HG03558 (cell line): ENCODE measurements around the gene ENDOU.

Source experiments
- ATAC-seq: cut with Tn5 transposase; IDR thresholded peaks from one replicate; pipeline ENCODE4 v1.9.1; 2021; ENCODE audit warnings: moderate number of reproducible peaks; ENCODE audit not compliant: unreplicated experiment; ENCODE audit errors: extremely low read depth

The ENDOU gene

DNA sequence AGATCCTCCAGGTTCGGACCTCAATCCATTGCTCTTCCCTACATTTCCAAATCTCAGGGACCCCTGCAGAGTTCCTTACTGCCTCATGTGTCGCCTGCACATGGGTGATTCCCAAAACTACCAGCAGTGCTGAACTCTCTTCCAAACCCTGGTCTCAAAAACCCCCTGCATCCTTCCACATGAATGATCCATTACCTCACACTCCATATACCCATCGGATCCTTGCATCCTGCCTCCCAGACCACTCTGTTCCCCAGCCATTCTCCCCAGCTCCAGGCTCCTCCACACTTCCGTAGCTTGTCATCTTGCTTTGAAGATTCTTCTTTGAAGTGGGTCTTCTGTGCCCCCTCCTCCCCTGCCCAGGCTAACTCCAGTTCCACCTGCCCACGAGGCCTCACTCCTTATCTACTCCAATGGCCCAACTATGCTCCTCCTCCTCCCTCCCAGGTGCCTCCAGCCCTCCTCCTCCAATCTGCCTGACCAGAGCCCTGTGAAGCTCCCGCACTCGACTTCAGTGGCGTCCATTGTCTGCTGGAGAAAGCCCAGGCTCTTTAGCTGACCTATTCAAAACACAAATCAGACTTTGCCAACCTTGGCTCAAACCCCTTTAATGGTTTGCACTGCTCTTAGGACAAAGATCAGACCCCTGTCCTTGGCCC lies 19.6 kb upstream of the ENDOU start:
- no peak for ATAC-seq

- ATAC-seq, result no peak
These were observed 18.8 kb upstream of the ENDOU start for GRCh38 chr12:47744005-47744651.

DNA sequence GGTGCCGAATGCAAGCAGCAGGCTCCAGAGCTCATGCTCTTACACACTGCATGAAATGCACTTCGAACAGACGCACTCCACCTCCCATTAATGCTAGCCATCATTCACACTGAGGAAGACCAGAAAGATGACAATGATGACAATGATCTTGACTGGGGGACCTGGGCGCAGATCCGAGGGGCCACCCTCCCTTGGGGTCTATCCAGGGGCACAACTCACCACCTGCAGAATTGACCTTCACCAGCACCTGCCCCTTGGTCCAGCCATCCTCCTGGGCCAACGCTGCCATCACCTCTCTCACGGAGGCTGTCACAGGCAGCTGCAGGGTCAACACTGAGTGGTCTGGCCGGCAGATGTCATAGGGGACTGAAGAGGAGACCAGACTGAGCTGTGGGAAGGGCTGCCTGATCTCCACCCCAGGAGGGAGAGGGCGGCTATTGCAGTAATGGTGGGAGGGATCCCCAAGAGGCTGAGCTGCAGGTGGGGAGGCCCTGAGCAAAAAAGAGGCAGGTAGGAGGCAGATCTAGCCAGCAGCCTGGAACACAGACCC lies 18.1 kb upstream of the ENDOU start:
- no peak for ATAC-seq

DNA sequence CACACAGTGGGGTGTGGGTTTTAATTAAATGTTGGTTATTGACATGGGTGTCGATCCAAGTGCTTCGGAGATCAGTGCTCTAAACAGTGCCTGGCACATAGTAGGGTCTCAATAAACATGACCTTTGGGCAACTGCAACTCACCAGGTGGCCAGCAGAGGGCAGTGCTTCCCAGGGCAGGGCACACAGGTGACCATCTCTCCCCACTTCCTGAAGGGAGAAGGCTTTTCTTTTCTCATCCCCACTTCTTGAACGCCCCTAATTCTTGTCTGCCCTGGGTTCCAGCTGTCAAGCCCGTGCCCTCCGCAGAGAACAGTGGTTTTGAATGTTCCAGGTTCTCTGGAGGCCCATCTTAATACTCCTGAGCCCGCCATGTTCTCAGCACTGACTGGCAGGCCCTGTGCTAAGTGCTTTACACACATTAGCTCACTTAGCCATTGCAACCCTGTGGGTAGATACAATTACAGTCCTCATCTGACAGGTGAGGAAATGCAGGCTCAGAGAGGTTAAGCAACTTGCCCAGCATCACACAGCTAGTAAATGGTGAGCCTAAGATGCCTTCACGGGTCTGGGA lies 17.0 kb upstream of the ENDOU start:
- ATAC-seq, result no peak

DNA sequence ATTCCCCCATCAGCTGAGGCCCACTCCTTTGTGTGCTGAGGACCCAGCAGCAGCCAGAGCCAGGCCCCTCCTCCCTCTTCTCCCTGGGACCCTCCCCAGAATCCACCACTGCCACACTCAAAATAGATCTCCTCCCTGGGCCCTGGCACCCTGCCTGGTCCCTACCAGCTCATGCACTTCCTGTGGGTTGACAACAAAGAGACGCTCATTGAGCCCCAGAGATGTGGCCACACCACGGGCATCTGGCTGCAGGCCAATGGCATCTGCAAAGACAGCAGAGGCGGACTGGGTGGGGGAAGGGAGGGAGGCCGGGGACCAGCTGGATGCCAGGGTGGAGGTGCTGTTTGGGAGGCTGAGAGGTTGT lies 16.0 kb upstream of the ENDOU start:
- ATAC-seq, result no peak

- no peak for ATAC-seq
These were observed 15.5 kb upstream of the ENDOU start for GRCh38 chr12:47740606-47741339.

GRCh38 chr12:47739979-47740378 lies 14.7 kb upstream of the ENDOU start:
- ATAC-seq, result peak; percentile 50

DNA sequence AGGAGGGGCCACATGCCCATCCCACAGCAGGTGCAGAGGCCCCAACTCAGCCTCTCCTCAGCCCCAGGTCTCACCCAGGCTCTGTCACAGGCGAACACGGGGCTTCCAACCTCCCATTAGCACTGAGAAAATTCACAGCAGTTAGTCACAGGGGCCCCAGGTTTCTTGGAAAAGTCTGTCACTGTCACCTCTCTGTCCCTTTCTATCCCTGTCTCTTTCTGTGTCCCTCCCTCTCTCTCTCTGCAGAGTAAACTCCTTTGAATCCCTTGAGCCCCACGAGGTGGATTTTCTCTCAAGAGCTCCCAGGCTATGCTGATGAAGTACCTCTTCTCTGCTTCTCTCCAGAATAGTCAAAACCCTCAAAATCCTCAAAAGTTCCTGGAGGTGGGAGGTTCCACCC lies 14.0 kb upstream of the ENDOU start:
- ATAC-seq, result no peak

GRCh38 chr12:47737936-47738594 lies 12.8 kb upstream of the ENDOU start:
- ATAC-seq, result no peak

DNA sequence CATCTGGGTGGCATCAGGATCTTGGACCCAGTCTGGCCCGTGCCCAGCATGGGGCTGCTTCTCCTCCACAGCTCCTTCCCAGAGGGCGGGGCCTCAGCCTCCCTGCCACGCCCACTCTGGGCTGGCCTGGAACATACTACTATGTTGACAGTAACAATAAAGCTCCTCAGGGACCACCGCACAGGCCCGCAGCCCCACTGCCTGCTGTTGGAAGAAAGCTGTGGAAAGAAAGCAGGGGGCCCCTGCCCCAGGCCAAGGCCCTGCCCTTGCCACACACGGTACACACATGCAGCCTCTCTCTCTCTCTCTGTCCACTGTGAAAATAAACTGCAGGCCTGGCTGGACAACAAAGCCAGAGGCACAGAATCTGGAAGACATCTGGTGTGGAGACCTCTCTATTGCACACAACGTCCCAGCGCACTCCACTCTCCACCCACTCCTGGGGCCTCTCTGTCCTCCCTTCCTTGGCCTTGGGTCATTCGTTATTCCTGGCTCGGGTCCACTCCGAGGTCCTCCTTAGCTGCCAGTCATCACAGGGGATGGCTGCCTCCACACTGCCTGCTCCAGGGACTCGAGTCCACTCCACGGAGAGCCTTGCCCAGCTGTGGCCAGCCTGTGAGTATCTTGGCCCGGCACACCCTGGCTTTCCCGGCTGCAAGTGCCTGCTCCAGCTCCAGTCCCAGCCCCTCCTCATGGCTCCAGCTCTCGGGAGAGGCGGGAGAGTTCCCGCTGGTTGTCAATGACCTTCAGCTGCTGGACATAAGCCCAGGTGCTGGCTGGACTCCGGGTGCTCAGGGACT lies 11.8 kb upstream of the ENDOU start:
- ATAC-seq, result no peak

GRCh38 chr12:47736216-47736615 lies 10.9 kb upstream of the ENDOU start:
- ATAC-seq, result no peak

DNA sequence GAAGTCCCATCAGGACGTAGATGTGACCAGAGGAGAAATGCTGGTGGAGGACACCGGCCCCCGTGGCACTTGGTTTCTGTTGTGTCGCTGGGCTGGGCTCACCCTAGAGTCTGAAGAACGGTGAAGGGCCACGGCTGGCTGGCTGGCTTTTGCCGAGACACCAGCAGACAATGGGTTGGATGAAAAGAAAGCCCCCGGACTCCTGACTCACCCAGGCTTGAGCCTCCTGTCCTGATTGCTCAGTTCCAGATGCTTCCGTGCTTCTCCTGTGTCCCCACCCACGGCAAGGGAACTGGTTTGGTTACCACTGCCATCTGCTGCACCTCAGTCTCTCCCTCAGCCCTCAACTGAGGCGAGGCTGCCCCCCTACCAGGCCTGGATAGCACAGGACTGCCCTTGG lies 10.4 kb upstream of the ENDOU start:
- ATAC-seq, result no peak

DNA sequence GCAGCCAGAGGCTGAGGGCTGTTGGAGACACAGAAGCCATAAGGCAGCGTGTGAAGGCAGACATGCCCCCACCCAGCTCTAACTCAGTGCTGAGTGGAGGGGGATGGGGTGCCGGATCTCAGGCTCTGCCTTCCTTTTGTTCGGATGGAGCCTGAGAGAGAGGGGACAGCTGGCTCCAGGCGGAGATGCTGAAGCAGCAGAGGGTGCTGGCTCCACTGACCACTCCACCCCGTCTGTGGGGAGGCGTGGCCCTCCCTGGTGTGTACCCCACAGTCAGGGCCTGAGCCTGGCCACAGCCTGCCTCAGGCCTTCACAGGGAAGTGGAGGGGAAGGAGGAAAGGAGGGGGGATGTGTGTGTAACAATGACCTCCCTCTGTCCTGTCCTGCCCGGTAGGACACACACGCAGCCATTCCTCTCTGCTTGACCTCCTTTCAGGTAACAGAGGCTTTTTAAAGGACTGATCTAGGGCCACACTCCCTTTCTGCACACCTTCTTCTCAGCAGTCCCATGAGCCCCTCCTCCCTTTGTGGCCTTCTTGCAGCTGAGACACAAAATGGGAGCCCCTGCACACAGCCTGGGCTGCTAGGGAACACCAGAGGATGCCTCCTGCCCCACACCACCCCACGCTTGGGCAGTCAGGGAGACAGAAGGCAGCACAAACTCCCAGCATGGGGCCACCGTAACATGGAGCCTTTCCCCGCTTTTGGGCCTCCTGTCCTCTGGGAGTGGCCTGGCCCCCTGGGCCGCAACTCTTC lies 9.6 kb upstream of the ENDOU start:
- no peak for ATAC-seq

GRCh38 chr12:47733142-47733541 lies 7.9 kb upstream of the ENDOU start:
- ATAC-seq, result no peak

- no peak for ATAC-seq
These were observed 7.2 kb upstream of the ENDOU start for GRCh38 chr12:47732504-47732903.

DNA sequence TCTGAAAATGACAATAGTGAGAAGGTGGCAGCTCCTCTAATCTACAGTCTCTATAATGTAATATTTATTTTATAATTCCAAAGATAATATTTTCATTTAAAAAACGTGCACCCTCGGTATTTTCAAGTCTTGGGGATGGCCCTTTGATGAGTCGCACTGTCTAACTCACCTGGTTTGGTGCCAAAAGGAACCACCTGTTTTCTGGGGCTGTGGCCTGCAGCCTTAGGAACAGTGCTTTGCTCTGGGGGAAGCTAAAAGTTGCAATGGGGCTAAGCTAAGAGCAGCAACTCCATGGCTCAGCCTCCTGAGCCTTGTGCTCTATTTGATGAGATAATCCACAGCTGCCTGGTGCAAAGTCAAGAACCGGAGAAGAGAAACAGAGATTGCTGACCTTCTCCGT lies 6.4 kb upstream of the ENDOU start:
- ATAC-seq, result no peak

DNA sequence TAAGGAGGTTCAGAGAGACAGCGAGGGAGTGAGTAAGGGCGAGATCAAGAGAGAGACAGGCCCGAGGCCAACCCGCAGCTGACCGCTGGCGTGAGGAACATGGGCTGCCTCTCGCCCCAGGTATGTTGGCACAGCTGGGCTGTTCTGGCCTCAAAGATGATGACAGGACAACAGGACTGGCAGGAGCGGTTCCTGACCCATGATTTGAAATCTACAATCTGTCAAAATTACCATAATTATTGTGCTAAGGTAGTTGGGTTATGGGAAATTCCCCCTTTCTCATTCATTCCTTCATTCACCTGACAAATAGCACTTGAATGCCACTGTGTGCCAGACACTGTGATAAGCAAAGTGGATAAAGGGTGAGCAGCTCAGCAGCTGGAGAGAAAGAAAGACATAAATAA lies 5.1 kb upstream of the ENDOU start:
- no peak for ATAC-seq

- no peak for ATAC-seq
These were observed 3.9 kb upstream of the ENDOU start for GRCh38 chr12:47729233-47729632.

- peak; percentile 82 for ATAC-seq
These were observed 603 bp upstream of the ENDOU start for GRCh38 chr12:47725893-47726292.
